NCI-H774 (cell line): ENCODE data around the gene RETREG3.
A peak's percentile ranks its signal among the peaks of the same experiment; 100 is the strongest.
"Not testable (repeated sequence)": the region's sequence is repeated elsewhere in the genome, so short reads cannot be mapped to it uniquely, and the experiment has no call there.

Source experiments
- DNase-seq: peaks from one replicate; lab custom pipeline; 2025; lab: John Stamatoyannopoulos, UW

The RETREG3 gene

GRCh38 chr17:42612013-42612412 lies 2.8 kb upstream of the RETREG3 start:
- no peak for DNase-seq

- not testable (repeated sequence) for DNase-seq
These were observed 934 bp upstream of the RETREG3 start for GRCh38 chr17:42609814-42610801.

- DNase-seq, result no peak
These were observed 631 bp downstream of the RETREG3 start for GRCh38 chr17:42608305-42609181.

GRCh38 chr17:42607769-42608168 lies 1.4 kb downstream of the RETREG3 start:
- DNase-seq, result no peak

GRCh38 chr17:42603318-42603717 lies 5.9 kb downstream of the RETREG3 start:
- DNase-seq, result no peak

- no peak for DNase-seq
These were observed 10.3 kb downstream of the RETREG3 start for GRCh38 chr17:42598905-42599304.

- DNase-seq, result no peak
These were observed 12.8 kb downstream of the RETREG3 start for GRCh38 chr17:42596386-42596785.

- no peak for DNase-seq
These were observed 17.8 kb downstream of the RETREG3 start for GRCh38 chr17:42591411-42591810.

GRCh38 chr17:42590886-42591285 lies 18.3 kb downstream of the RETREG3 start:
- no peak for DNase-seq

GRCh38 chr17:42586514-42587230 lies 22.5 kb downstream of the RETREG3 start:
- DNase-seq, result no peak

GRCh38 chr17:42585353-42585752 lies 23.8 kb downstream of the RETREG3 start:
- no peak for DNase-seq

- no peak for DNase-seq
These were observed 24.3 kb downstream of the RETREG3 start for GRCh38 chr17:42584880-42585279.

GRCh38 chr17:42581744-42582270 lies 27.4 kb downstream of the RETREG3 start:
- DNase-seq, result no peak

- no peak for DNase-seq
These were observed 29.2 kb downstream of the RETREG3 start for GRCh38 chr17:42579794-42580551.

GRCh38 chr17:42578282-42578869 lies 30.8 kb downstream of the RETREG3 start:
- peak; percentile 82 for DNase-seq

- DNase-seq, result peak; percentile 98
These were observed 31.5 kb downstream of the RETREG3 start, which contains the start of gene PSMC3IP for GRCh38 chr17:42577532-42578281. PSMC3IP (minus strand) TSS chr17:42577729; CDS start chr17:42577686, 43 bp downstream.

- DNase-seq, result no peak
These were observed 32.0 kb downstream of the RETREG3 start for GRCh38 chr17:42577140-42577531.

GRCh38 chr17:42574463-42574862 lies 34.7 kb downstream of the RETREG3 start:
- DNase-seq, result no peak

- no peak for DNase-seq
These were observed 36.1 kb downstream of the RETREG3 start for GRCh38 chr17:42573095-42573494.
